HG03095 (cell line): ENCODE measurements around the gene PAX4.
A peak's percentile ranks its signal among the peaks of the same experiment; 100 is the strongest.
"Not testable (repeated sequence)": the region's sequence is repeated elsewhere in the genome, so short reads cannot be mapped to it uniquely, and the experiment has no call there.

Experiments used
- ATAC-seq: cut with Tn5 transposase; IDR thresholded peaks from one replicate; pipeline ENCODE4 v1.9.1; 2021; ENCODE audit warnings: moderate library complexity; ENCODE audit not compliant: unreplicated experiment

The PAX4 gene

DNA sequence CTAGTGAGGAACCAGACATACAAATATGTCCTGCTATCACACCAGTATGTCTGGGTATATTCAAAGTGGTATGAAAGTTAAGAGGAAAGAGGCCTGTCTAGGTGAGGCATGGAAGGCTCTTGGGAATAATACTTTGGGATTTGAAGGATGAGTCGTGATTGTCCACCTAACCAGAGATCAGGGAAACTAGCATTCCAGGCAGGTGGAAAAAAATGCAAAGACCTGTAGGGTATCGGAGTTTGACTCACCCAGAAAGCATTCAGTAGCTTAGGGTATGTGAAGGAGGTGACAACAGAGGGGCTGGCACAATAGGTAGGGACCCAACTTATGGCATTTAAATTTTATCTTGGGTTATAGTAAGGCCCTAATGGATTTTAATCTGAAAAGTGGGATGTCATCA, 31.6 kb downstream of the PAX4 start:
- ATAC-seq = no peak

DNA sequence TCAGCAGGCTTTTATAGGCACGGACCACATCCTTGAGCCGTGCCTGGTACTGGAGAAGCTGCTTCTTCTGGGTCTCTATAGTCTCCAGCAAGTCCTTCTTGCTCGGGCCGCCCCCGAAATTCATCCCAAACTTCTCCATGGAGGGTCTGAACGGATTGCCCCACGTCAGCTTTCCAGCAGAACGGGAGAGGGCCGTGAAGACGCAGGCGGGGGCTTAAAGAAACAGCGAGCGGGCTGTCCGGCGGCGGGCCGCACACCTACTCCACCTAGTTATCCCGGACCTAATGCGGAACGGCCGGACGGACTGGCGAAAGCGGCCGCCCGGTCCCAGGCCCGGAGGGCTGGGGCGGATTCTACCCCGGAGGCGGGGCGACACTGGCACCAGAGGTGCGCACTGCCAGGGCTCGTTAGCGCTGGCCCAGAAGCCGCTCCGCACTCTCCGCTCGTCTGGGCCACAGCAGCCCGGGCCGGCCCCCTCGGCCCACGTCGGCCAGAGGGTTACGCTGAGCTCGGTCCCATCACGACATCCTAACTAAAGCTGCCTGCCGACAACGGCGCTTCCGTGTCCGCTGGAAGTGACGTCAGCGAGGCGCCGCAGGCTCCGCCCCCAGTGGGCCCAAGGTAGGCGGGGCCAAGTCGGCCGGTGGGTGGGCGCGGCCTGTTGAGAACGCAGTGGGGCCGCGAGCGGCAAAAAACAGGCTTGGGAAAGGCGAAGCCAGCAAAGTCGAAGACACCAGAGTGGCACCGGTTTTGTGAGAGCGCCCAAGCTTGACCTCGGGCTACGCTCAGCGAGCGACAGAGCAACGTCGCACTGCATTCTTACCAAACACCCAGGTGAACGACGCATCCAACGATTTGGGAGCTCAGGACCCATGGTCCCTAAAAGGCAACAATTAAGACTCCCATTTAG, 32.6 kb downstream of the PAX4 start, which contains the start of gene GCC1:
TSS of gene GCC1 (minus strand) at position 553 of the 910 bp plus-strand sequence. CDS start at position 139, 414 bp downstream.
- peak; percentile 84 for ATAC-seq

DNA sequence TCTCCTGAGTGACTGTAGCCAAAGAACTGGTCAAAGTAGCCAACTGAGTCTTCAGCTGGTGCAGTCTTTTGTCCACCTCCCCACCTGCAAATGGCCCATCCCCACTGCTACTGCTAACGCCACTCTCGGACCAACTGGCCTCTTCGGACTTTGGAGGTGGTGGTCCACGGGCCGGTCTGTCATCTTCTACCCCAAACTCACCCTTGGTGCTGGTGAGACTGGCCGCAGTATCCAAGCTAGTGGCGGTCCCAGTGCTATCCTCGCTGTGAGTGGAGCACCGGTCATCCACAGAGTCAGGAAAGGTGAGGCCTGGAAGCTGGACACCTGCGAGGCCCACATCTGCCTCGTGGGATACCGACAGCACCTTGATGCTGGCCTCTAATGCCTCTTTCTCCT, 33.3 kb downstream of the PAX4 start:
- no peak for ATAC-seq

DNA sequence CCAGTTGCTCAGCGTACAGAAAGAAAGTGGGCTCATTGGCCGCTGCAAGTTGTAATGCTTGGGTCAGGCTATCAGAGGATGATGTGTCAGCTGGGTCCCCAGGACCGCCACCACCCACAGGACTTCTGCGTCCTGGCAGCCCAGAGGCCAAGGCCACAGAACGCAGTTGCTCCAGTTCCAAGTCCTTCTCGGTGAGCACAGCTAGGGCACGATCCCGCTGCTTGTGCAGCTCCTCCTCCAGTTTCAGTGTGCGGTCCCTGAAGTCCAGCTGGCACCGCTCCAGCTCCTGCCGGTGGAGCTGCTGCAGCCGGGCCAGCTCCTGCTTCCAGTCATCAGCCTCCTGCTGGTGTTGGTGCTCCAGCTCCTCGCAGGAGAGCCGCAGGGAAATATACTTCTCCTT, 35.6 kb downstream of the PAX4 start:
- ATAC-seq = no peak

DNA sequence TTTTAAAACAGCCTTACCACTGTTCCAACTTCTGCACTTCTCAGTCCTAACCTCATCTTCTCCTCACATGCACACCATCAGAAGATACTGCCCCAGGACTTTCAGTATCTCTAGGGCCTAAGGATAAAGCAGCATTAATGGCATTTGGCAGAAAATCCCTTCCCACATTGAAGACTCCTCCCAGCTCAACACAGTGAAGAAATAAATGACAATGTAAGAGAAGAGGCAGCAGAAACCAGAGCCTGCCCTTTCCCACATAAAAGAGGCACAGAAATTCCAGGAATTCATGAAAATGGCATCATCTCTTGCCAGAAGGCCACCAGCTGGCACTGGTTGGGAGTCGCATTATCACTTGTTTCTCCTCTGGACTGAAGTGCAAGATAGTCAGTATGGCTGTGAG, 36.2 kb downstream of the PAX4 start:
- ATAC-seq = no peak

DNA sequence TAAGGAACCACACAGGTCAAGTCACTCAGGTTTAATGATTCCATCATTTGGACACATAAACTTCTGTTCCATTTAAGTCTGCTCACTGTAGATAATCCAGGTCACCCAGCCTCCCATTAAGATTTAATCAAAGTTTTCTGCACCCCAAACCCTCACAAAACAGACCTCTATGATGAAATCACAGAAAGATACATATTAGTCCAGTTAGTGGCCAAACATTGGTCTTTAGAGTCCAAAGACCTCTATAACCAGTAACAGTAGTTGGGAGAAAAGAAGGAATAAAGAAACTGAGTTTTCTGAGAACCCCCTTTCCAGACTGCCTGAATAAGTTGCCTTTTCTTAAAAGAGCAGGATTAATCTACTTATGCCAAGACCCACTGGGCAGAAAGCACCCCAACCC, 37.3 kb downstream of the PAX4 start:
- ATAC-seq = no peak

DNA sequence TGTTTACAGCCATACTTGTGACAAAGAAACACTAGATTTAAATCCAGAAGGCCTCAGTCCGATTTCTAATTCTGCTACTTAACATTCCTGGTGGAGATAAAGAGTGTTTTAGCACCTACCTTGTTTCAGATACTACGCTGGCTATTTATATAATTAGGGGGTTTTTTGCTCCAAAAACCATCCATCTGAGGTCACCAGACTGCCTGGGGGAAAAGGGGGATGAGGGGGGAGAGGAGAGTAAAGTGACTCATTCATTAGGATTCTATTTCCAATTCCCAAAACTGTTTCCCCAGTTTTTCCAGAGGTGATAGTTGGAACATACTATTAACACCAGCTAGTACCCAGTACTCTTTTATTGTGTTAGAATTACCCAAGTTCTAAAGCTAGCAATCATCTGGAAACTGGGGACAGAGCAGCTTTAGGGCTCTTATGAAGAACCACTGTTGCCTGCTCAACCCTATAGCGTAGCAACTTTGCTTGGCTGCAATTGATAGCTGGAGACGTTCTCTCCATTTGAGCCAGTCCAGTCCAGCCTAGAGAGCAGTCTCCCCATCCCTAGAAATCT, 39.1 kb downstream of the PAX4 start:
- ATAC-seq = no peak

DNA sequence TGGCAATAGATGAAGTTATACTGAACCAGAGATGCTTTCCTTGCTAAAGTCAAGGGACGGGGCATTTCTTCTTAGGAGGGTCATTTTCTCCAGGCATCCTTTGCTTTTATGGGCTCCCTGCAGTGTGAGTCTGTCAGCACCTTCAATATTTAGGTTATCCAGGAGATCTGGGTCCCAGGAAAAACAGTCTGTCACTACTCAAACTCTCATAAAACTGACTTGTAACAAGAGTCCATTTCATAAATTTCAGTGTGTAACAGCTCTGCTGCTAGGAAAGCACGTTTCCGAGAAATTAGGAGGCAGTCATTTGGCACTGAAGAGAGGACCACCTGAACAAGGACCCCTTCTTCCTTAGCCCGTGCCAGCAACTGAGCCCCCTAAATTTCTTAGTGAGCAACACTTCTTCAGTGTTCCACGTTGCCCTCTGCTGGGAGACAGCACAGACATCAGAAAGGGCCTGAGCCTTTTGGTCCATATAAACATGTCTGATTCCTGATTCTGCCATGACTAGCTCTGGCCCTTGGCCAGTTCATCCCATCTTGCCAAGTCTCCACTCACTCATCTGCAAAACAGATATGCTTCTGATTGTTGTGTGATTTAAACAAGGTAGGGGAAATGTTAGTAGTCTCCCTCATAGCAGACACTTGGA, 39.8 kb downstream of the PAX4 start:
- ATAC-seq = no peak

DNA sequence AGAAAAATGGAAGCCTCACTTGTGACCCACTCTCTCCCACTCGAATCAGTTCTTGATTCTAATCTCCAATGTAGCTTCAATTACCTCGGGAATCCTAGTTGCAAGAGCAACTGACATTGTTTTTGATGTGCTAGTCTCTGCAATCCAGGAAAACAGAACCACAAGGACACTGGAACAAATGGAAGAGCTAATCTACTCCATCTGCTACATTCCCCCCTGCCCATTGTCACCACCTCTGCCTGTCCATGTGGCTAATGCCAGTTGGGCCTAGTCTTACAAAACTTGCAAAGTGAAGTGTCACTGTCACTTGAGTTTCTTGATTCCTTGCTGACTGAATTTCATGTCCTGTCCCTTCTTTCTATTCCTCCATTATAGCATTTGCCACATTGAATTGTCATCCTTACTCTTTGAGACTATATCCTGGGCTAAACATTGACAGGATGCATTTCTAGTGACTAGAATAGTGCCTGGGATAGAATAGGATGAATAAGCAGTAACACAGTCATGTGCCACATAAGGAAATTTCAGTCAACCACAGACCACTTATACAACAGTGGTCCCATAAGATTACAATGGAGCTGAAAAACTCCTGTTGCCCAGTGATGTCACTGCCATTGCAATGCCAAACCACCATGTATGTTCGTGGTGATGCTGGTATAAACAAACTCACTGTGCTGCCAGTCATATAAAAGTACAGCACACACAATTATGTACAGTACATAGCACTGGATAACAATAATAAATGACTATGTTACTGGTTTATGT, 46.0 kb downstream of the PAX4 start:
- ATAC-seq = no peak

DNA sequence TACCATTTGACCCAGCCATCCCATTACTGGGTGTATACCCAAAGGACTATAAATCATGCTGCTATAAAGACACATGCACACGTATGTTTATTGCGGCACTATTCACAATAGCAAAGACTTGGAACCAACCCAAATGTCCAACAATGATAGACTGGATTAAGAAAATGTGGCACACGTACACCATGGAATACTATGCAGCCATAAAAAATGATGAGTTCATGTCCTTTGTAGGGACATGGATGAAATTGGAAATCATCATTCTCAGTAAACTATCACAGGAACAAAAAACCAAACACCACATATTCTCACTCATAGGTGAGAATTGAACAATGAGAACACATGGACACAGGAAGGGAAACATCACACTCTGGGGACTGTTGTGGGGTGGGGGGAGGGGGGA, 49.9 kb downstream of the PAX4 start:
- not testable (repeated sequence) for ATAC-seq

DNA sequence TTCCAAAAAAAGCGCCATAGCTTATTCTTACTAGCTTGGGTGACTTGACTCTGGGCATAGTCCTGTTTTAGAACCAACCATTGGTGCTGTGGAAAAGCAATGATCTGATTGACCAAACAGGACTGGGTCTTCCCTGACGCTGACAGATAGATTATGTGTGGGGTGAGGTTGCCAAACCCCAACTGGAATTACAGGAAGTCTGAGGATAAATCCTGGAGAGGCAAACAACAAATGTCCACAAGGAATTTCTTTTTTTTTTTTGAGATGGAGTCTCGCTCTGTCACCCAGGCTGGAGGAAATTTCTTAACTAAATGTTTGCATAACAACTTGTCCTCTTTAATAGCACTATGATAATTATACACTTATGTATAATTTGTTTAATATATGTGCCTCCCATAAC, 51.7 kb downstream of the PAX4 start:
- ATAC-seq = no peak
